D721Med (cell line): ENCODE measurements around the gene USP2.
A peak's percentile ranks its signal among the peaks of the same experiment; 100 is the strongest.

ENCODE experiments used
- DNase-seq: peaks from one replicate; pipeline ENCODE4 v3.0.0; 2011; ENCODE audit warnings: low spot score; ENCODE audit not compliant: insufficient read length
- FAIRE-seq: peaks from 2 replicates; lab custom pipeline; 2011; peaks lifted over from hg19 to GRCh38; lab: Jason Lieb, UNC
- CTCF ChIP-seq: IDR thresholded peaks from 2 replicates; pipeline ENCODE4 v1.5.1; 2012; ENCODE audit warnings: mild to moderate bottlenecking, control low read depth; ENCODE audit not compliant: insufficient read depth; ENCODE audit errors: missing control alignments

Gene USP2

DNA sequence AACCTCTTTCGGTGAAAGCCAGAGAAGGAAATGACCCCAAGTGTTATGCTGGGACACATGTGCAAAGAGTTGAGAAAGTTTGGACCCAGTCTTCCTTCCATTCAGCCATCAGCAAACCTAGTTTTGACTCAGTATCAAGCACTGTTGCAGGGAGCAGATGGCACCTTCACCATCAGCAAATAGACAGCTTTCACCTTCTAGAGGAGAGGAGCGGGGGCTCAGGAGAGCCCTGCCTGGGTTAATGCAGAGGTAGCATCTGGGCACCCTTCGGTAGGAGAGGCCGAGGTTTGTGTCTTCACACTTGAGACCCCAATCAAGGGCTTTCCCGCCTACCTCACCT, 18.8 kb downstream of the USP2 start:
- no peak for TF ChIP-seq CTCF
- DNase-seq (no peak), FAIRE-seq (no peak)

- FAIRE-seq (no peak), DNase-seq (no peak)
- TF ChIP-seq CTCF: no peak
Measured at GRCh38 chr11:119361941-119362725, 19.4 kb downstream of the USP2 start.

DNA sequence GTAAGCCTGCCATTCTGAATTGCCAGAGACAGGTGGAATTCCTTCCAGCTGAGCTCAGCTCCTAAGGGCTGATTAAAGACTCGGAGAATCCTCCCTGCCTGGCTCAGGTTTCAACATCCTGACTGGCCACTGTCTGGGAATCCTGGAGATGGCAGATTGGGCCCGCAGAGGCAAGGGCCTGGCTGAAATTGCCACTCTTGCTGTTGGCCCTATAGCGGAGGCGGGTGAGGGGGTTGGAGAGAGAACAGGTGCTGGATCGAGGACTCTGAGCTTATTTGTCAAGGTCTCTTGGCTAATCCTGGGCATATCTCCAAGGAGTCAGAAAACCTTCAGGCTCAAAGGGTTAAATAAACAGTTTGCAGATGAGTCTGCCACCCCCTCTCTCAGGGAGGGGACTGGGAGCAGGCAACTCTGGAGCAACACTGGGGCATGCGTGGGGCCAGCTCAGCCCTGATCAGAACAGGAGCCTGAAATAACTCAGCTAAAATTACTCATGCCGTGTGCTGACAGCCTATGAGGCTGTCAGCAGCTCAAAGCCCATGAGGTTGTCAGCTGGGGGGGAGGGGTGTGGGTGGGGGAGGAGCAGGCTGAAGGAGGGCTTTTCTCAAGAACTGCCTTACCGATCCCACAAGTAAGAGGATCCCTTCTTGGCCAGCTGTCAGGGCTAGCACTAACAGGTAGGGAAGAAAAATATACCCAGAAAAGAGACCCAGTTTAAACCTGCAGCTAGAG, 20.3 kb downstream of the USP2 start:
- FAIRE-seq (peak; percentile 16), DNase-seq (no peak)
- TF ChIP-seq CTCF: no peak

DNA sequence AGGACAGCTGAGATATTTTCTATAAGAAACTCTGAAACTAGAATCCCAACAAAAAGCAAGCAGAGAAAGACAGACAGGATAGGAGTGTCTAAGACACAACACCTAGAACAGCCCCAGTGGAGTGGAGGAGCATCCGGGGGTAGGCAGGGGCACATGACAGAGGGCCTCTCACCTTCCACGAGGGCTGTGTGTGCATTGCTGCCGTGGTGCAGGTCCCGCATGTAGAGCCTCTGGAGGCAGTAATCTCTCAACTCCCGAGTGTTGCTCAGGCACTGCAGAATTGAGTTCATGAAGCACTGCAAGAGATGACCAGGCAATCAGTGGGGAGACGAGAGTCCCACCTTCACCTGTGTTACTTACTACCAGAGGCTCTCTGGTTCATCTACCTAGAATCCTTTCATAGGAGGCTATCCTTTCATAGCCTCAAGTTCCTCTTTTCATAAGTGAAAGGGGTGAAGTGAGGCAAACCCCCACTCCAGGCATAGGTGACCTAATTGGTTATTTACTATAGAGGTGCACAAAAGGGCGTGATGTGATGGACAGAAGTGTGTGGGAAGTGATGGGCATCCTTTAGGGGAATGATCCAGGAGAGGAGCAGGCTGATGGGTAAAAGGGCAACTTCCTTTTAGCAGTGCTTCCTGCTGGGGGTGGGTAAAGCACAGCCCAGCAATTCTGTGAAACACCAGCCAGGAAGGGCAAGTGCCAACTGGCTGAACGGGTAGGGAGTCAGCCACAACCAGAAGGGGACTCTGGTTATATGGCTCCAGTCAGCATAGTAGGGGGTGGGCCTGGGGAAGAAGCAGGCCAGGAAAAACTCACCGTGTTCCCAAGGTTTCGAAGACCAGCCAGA, 21.9 kb downstream of the USP2 start:
- DNase-seq (no peak), FAIRE-seq (no peak)

GRCh38 chr11:119357074-119357473, 24.4 kb downstream of the USP2 start:
- DNase-seq: no peak
- no peak for TF ChIP-seq CTCF
- FAIRE-seq: no peak

More for the DNA sequence above, 21.9 kb downstream of the USP2 start:
- no peak for TF ChIP-seq CTCF

DNA sequence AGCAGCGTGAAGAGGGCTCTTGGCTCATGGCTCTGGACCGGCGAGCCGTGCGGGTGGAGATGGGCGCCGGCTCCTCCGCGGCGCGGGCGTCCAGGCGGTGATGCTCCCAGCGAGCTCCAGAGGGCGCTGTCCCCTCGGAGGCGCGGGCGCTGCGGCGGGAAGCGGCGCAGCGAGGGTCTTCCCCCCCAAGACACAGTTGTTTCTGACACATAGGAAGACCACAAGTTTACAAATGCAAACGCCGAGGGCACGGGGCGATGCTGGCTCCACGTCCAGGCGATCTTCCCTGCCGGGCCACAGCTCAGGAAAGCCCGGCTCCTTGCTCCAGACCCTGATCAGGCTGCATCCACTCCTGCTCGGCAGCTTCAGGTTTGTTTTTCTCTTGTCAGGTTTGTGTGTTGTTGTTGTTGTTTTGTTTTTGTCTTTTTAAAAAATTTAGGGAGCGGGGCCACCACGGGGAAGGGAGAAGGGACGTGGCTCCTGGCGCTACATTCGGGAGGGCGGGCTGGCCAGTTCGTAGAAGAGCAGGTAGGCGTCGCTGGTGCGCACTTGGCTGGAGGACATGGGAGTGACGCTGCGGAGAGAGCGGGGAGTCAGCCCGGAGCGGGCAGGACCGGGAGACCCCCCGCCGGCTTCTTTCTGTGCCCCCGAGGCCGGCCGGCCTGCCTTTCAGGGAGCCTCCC, 25.0 kb downstream of the USP2 start:
- TF ChIP-seq CTCF: peak; percentile 76
- FAIRE-seq (no peak), DNase-seq (peak; percentile 91)
